NCI-H2081 treated with DMSO at 0.1 percent for 48 hours (cell line): ENCODE results near the gene SFMBT2.

Experiments
- DNase-seq: peaks from one replicate; lab custom pipeline; 2025; lab: John Stamatoyannopoulos, UW

The SFMBT2 gene

GRCh38 chr10:7298495-7298894 is 112.3 kb downstream of the SFMBT2 start:
- no peak for DNase-seq

- DNase-seq, result no peak
These were observed 113.7 kb downstream of the SFMBT2 start for GRCh38 chr10:7297094-7297493.

GRCh38 chr10:7296648-7297047 is 114.2 kb downstream of the SFMBT2 start:
- DNase-seq, result no peak

GRCh38 chr10:7296076-7296475 is 114.8 kb downstream of the SFMBT2 start:
- DNase-seq, result no peak

- no peak for DNase-seq
These were observed 117.4 kb downstream of the SFMBT2 start for GRCh38 chr10:7293378-7293920.

- no peak for DNase-seq
These were observed 119.2 kb downstream of the SFMBT2 start for GRCh38 chr10:7291487-7292270.

- no peak for DNase-seq
These were observed 122.7 kb downstream of the SFMBT2 start for GRCh38 chr10:7288060-7288690.

GRCh38 chr10:7287377-7287776 is 123.5 kb downstream of the SFMBT2 start:
- DNase-seq, result no peak

GRCh38 chr10:7285522-7286322 is 125.1 kb downstream of the SFMBT2 start:
- DNase-seq, result no peak

- DNase-seq, result no peak
These were observed 127.6 kb downstream of the SFMBT2 start for GRCh38 chr10:7283246-7283645.

GRCh38 chr10:7282457-7282856 is 128.4 kb downstream of the SFMBT2 start:
- DNase-seq, result peak; percentile 26

- no peak for DNase-seq
These were observed 129.4 kb downstream of the SFMBT2 start for GRCh38 chr10:7281429-7281828.

- DNase-seq, result no peak
These were observed 131.5 kb downstream of the SFMBT2 start for GRCh38 chr10:7279303-7279702.

- DNase-seq, result no peak
These were observed 133.0 kb downstream of the SFMBT2 start for GRCh38 chr10:7277867-7278266.

- no peak for DNase-seq
These were observed 133.4 kb downstream of the SFMBT2 start for GRCh38 chr10:7277432-7277831.

- no peak for DNase-seq
These were observed 134.9 kb downstream of the SFMBT2 start for GRCh38 chr10:7275761-7276440.

- no peak for DNase-seq
These were observed 136.5 kb downstream of the SFMBT2 start for GRCh38 chr10:7274293-7274692.

- DNase-seq, result no peak
These were observed 138.8 kb downstream of the SFMBT2 start for GRCh38 chr10:7272008-7272407.

GRCh38 chr10:7269988-7270387 is 140.8 kb downstream of the SFMBT2 start:
- DNase-seq, result no peak

- no peak for DNase-seq
These were observed 143.7 kb downstream of the SFMBT2 start for GRCh38 chr10:7267142-7267541.

GRCh38 chr10:7265396-7266123 is 145.3 kb downstream of the SFMBT2 start:
- no peak for DNase-seq
